ENCODE results near the gene PTCH2. TPM values are rescaled to one million over a fixed set of nuclear protein-coding genes. Genes with fewer than 3 reads are reported as not detected.
A peak's percentile ranks its signal among the peaks of the same experiment; 100 is the strongest.

Gene PTCH2
- total and polyA plus RNA-seq, 2 experiments from 2014 or later: 0.66 to 0.97 TPM

DNA sequence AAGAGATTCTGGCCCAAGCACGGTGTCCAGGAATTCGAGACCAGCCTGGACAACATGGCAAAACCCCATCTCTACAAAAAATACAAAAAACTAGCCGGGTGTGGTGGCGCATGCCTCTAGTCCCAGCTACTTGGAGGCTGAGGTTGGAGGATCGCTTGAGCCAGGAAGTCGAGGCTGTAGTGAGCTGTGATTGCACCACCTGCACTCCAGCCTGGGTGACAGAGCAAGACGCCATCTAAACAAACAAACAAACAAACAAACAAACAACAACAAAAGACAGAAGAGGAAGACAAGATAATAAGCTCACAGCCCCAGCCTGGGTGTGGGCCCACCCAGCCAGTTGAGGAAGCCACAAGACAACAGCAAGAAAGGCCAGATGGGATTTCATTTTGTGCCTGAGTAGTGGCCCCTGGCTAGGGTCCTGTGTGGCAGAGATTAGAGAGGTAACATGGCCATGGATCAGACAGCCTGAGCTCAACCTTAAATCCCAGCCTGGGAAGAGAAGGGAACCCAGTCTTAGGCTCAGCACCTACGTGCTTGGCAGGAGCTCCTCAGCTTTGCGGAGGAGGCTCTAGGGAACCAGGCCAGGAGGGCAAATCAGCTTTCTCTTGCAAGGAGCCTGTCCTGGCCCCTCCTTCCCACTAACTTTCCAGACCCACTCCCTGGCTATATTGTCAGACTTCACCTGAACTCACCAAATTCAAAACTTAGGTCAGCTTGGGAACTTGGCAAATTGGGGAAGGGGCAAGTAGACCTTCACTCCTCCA lies 50.1 kb downstream of the PTCH2 start:
- TF ChIP-seq, protein P1, sequence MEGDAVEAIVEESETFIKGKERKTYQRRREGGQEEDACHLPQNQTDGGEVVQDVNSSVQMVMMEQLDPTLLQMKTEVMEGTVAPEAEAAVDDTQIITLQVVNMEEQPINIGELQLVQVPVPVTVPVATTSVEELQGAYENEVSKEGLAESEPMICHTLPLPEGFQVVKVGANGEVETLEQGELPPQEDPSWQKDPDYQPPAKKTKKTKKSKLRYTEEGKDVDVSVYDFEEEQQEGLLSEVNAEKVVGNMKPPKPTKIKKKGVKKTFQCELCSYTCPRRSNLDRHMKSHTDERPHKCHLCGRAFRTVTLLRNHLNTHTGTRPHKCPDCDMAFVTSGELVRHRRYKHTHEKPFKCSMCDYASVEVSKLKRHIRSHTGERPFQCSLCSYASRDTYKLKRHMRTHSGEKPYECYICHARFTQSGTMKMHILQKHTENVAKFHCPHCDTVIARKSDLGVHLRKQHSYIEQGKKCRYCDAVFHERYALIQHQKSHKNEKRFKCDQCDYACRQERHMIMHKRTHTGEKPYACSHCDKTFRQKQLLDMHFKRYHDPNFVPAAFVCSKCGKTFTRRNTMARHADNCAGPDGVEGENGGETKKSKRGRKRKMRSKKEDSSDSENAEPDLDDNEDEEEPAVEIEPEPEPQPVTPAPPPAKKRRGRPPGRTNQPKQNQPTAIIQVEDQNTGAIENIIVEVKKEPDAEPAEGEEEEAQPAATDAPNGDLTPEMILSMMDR (IDR thresholded peaks at IDR 0.05; ENCODE audit: low read depth, low read length): no peak
- no peak for DNase-seq (ENCODE audit: low read depth in 1 of 2, low spot score in 1 of 2)
- Histone ChIP-seq H3K4me3 (no peak overlapping the region), H3K27me3 (no peaks in the 10 kb centered on the region), H3K9me3 (ENCODE audit: low read depth) (no peaks in the 10 kb centered on the region), H3K36me3 (no peaks in the 10 kb centered on the region), H3K4me1 (ENCODE audit: low read depth) (peaks cover 7% of the 10 kb centered on the region), H3K27ac (peak overlapping the region; percentile 87)

GRCh38 chr1:44790968-44791801 lies 51.9 kb downstream of the PTCH2 start:
- no peak overlapping the region for H3K4me3 ChIP-seq
- no peaks in the 10 kb centered on the region for H3K9me3 ChIP-seq (ENCODE audit: low read depth)
- H3K27me3 ChIP-seq: no peaks in the 10 kb centered on the region
- H3K4me1 ChIP-seq (ENCODE audit: low read depth): peaks cover 7% of the 10 kb centered on the region
- no peak overlapping the region for H3K27ac ChIP-seq
- TF ChIP-seq, protein P1 (IDR thresholded peaks at IDR 0.05; ENCODE audit: low read depth, low read length): no peak
- no peak for DNase-seq (ENCODE audit: low read depth in 1 of 2, low spot score in 1 of 2)
- H3K36me3 ChIP-seq: no peaks in the 10 kb centered on the region

DNA sequence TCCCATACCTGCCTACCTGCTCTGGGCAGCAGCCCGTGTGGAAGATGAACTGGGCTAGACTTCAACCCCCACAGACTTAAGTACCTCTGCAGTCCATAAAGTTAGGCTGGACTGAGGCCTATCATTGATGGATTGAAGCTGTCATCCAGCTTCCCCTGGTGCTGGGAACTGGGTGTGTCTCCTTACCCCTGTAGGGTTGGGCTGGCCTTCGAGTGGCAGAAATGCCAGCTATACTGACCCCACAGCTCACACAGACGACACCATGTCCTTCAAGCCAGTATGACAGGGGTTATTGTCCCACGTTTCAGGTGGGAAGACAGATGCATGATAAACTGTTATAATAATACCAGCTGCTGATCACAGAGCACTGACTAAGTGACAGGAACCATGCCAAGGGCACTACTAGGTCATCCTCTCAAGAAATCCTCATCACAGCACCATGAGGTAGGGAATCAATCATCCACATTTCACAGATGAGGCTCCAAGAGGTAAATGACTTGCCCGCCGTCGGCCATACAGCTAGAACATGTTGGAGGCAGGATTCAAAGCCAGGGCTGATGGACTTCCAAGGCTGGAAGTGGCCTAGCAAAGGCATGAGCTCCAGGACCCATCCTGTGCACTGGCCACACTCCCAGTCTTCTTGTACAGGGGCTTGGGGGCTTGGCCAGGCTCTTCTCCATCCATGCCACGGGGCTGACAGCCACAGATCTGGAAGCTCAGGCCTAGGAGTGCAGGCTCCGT lies 54.8 kb downstream of the PTCH2 start, which contains the start of gene BEST4:
Gene BEST4, minus strand, starts transcription at position 51 of the 741 bp plus-strand sequence. CDS start 465 bp downstream, outside the sequence.
- Histone ChIP-seq H3K36me3 (no peaks in the 10 kb centered on the region), H3K9me3 (ENCODE audit: low read depth) (no peaks in the 10 kb centered on the region), H3K4me1 (ENCODE audit: low read depth) (peaks cover 9% of the 10 kb centered on the region), H3K4me3 (no peak within 1 kb of the TSS), H3K27ac (no peak within 1 kb of the TSS), H3K27me3 (no peaks in the 10 kb centered on the region)
- no peak for DNase-seq (ENCODE audit: low read depth in 1 of 2, low spot score in 1 of 2)
- TF ChIP-seq, protein P1 (IDR thresholded peaks at IDR 0.05; ENCODE audit: low read depth, low read length): no peak

- TF ChIP-seq, protein P1 (IDR thresholded peaks at IDR 0.05; ENCODE audit: low read depth, low read length): no peak
- Histone ChIP-seq H3K9me3 (ENCODE audit: low read depth) (no peaks in the 10 kb centered on the region), H3K4me1 (ENCODE audit: low read depth) (peaks cover 4% of the 10 kb centered on the region), H3K36me3 (no peaks in the 10 kb centered on the region), H3K4me3 (no peak overlapping the region), H3K27ac (no peak overlapping the region), H3K27me3 (no peaks in the 10 kb centered on the region)
- DNase-seq (ENCODE audit: low read depth in 1 of 2, low spot score in 1 of 2): no peak
Observed at GRCh38 chr1:44787506-44787905, 55.5 kb downstream of the PTCH2 start.

GRCh38 chr1:44786841-44787426 lies 56.1 kb downstream of the PTCH2 start:
- Histone ChIP-seq H3K4me1 (ENCODE audit: low read depth) (peaks cover 4% of the 10 kb centered on the region), H3K36me3 (no peaks in the 10 kb centered on the region), H3K27ac (no peak overlapping the region), H3K9me3 (ENCODE audit: low read depth) (no peaks in the 10 kb centered on the region), H3K4me3 (no peak overlapping the region), H3K27me3 (no peaks in the 10 kb centered on the region)
- no peak for DNase-seq (ENCODE audit: low read depth in 1 of 2, low spot score in 1 of 2)
- TF ChIP-seq, protein P1 (IDR thresholded peaks at IDR 0.05; ENCODE audit: low read depth, low read length): no peak

Data from cardiac muscle cell (in vitro differentiated cells and primary cell).